HepG2 (cell line): ENCODE measurements around the gene TRIM59.

ENCODE experiments used
- CTCF ChIP-seq: sonication (generic); formaldehyde crosslinking; IDR thresholded peaks from 2 replicates; pipeline ENCODE4 v1.5.0; 2020; ENCODE audit warnings: mild to moderate bottlenecking, missing genetic modification reagents, moderate library complexity
- MYC ChIP-seq: sonication (generic); formaldehyde crosslinking; IDR thresholded peaks from 2 replicates; pipeline ENCODE4 v1.9.0; 2021; ENCODE audit warnings: missing genetic modification reagents, borderline replicate concordance
- POLR2A ChIP-seq, 2 experiments: IDR thresholded peaks; 2 replicates each; pipeline ENCODE4 v1.6.1; 2011; ENCODE audit warnings: low read depth in 2 of 2, low read length in 2 of 2, mild to moderate bottlenecking in 1 of 2, moderate library complexity in 1 of 2; ENCODE audit not compliant: insufficient read depth in 1 of 2
- ZNF121 ChIP-seq: sonication (generic); formaldehyde crosslinking; IDR thresholded peaks from 2 replicates; pipeline ENCODE4 v1.5.0; 2020; ENCODE audit warnings: mild to moderate bottlenecking, missing genetic modification reagents
- TF ChIP-seq, protein P1 (sequence below): sonication (generic); formaldehyde crosslinking; IDR thresholded peaks from 2 replicates; pipeline ENCODE4 v1.5.1; 2020; ENCODE audit warnings: mild to moderate bottlenecking, missing genetic modification reagents

GRCh38 chr3:160435747-160436146 is 13.8 kb downstream of the TRIM59 start:
- TF ChIP-seq POLR2A (IDR thresholded peaks at IDR 0.05; ENCODE audit: insufficient read depth in 1 of 2, low read depth in 2 of 2, low read length in 2 of 2) (no peak), MYC (no peak), ZNF121 (CRISPR knock-in tag) (no peak), CTCF (CRISPR knock-in tag) (no peak)
- TF ChIP-seq, protein P1, sequence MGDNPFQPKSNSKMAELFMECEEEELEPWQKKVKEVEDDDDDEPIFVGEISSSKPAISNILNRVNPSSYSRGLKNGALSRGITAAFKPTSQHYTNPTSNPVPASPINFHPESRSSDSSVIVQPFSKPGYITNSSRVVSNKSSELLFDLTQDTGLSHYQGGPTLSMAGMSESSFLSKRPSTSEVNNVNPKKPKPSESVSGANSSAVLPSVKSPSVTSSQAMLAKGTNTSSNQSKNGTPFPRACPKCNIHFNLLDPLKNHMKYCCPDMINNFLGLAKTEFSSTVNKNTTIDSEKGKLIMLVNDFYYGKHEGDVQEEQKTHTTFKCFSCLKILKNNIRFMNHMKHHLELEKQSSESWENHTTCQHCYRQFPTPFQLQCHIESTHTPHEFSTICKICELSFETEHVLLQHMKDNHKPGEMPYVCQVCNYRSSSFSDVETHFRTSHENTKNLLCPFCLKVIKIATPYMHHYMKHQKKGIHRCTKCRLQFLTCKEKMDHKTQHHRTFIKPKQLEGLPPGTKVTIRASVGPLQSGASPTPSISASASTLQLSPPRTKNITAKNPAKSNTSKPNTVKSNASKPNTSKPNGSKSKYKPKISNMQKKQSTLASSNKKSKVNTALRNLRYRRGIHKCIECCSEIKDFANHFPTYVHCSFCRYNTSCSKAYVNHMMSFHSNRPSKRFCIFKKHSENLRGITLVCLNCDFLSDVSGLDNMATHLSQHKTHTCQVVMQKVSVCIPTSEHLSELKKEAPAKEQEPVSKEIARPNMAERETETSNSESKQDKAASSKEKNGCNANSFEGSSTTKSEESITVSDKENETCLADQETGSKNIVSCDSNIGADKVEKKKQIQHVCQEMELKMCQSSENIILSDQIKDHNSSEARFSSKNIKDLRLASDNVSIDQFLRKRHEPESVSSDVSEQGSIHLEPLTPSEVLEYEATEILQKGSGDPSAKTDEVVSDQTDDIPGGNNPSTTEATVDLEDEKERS (CRISPR knock-in tag): no peak
